Measurements from ENCODE around the gene UBA3.
A peak's percentile ranks its signal among the peaks of the same experiment; 100 is the strongest.

The UBA3 gene

GRCh38 chr3:69065318-69065964 lies 14.7 kb downstream of the UBA3 start:
- no peak for DNase-seq (ENCODE audit: low read depth)

GRCh38 chr3:69063636-69064035 lies 16.5 kb downstream of the UBA3 start:
- DNase-seq (ENCODE audit: low read depth): no peak

GRCh38 chr3:69059688-69060087 lies 20.5 kb downstream of the UBA3 start:
- DNase-seq (ENCODE audit: low read depth): no peak

GRCh38 chr3:69058947-69059224 lies 21.3 kb downstream of the UBA3 start:
- DNase-seq (ENCODE audit: low read depth): no peak

GRCh38 chr3:69058180-69058946 lies 21.8 kb downstream of the UBA3 start:
- no peak for DNase-seq (ENCODE audit: low read depth)

- no peak for DNase-seq (ENCODE audit: low read depth)
Measured at GRCh38 chr3:69052472-69052898, 27.7 kb downstream of the UBA3 start.

- DNase-seq (ENCODE audit: low read depth): peak; percentile 95
Measured at GRCh38 chr3:69051756-69052471, 28.3 kb downstream of the UBA3 start, which contains the start of gene TMF1. Gene TMF1, minus strand, starts transcription at chr3:69052333. Its CDS starts 247 bp downstream, at chr3:69052086.

GRCh38 chr3:69048990-69049389 lies 31.2 kb downstream of the UBA3 start:
- no peak for DNase-seq (ENCODE audit: low read depth)

GRCh38 chr3:69044608-69045007 lies 35.6 kb downstream of the UBA3 start:
- DNase-seq (ENCODE audit: low read depth): no peak

GRCh38 chr3:69033470-69033869 lies 46.7 kb downstream of the UBA3 start:
- no peak for DNase-seq (ENCODE audit: low read depth)

GRCh38 chr3:69032737-69033136 lies 47.4 kb downstream of the UBA3 start:
- DNase-seq (ENCODE audit: low read depth): no peak

GRCh38 chr3:69032142-69032541 lies 48.0 kb downstream of the UBA3 start:
- DNase-seq (ENCODE audit: low read depth): no peak

- DNase-seq (ENCODE audit: low read depth): no peak
Measured at GRCh38 chr3:69031635-69032034, 48.5 kb downstream of the UBA3 start.

GRCh38 chr3:69020857-69021256 lies 59.3 kb downstream of the UBA3 start:
- DNase-seq (ENCODE audit: low read depth): no peak

- DNase-seq (ENCODE audit: low read depth): no peak
Measured at GRCh38 chr3:69020424-69020823, 59.7 kb downstream of the UBA3 start.

GRCh38 chr3:69016901-69017300 lies 63.3 kb downstream of the UBA3 start:
- no peak for DNase-seq (ENCODE audit: low read depth)

GRCh38 chr3:69016102-69016501 lies 64.1 kb downstream of the UBA3 start:
- DNase-seq (ENCODE audit: low read depth): no peak

- DNase-seq (ENCODE audit: low read depth): no peak
Measured at GRCh38 chr3:69014022-69014580, 66.1 kb downstream of the UBA3 start.

GRCh38 chr3:69013253-69014021 lies 66.7 kb downstream of the UBA3 start, which contains the start of gene EOGT:
Gene EOGT, minus strand, starts transcription at chr3:69013684. Its CDS starts 3,838 bp downstream, at chr3:69009846.
- peak; percentile 64 for DNase-seq (ENCODE audit: low read depth)

- no peak for DNase-seq (ENCODE audit: low read depth)
Measured at GRCh38 chr3:69012800-69013252, 67.3 kb downstream of the UBA3 start.

GRCh38 chr3:69012100-69012799 lies 67.9 kb downstream of the UBA3 start:
- DNase-seq (ENCODE audit: low read depth): no peak
